ENCODE results near the gene ZFY.

The ZFY gene

DNA sequence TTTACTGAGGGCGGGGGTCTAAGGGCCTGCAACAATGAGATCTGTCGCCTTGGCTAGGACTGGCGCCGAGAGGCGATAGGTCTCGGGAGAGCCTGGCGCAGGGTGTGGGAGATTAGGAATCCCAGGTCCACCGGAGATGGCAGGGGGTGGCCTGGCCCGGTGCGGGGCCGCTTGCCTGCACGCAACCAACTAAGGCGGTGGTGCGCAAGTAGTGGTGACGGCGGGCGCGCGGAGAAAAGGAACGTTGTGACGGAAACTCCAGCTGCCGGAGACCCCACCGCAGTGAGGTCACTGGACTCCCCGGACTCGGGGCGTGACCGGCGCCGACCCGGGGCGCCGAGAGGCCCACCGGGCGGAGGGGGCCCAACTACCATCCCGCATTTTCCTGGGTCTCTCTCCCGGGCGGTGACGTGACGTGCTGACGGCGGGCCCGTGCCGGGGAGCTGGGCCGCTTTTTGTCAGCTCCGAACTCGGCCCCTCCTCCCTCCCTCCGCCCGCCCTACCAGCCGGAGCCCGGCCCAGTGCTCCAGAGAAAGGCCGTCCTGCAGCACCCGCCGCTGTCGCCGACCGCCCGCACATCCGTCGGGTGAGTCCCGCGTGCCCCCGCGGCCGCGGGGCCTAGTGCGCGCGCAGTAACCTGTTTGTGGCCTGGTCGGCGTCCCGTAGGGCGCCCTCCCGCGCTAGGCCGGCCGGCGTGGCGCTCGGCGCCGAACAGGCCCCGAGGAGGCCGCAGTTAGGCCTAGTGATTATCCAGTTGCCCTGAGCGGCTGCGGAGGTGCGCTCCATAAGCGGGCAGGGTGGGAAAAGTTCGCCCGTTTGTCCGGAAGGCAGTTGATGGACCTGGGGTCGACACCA, at the start of gene ZFY:
Gene ZFY, plus strand, starts transcription at position 521 of the 855 bp plus-strand sequence. CDS start 18,556 bp downstream, outside the sequence.
- DNase-seq = peak; percentile 77
- in situ Hi-C loops (cut with MboI; ENCODE audit: low pct_unique_long_range_greater_than_20kb, low sequenced_read_pairs) = no loop called here

DNA sequence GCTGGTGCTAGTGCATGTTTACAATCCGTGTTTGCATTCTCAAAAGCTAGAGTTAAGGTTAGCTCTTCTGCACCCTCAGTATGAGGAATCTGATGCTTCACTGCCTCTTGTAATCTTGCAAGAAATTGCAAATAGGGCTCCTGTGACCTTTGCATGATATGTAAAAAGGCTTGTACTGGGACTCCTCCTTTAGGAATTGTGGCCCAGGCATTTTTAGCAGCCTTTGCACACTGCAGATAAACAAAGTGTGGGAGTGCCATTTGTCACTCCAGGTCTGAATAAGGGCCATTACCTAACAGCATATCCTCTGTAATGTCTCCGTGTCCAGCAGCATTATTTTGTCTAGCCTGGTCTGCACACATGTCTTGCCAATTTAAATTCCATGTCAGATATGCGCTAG, 49.3 kb upstream of the ZFY start:
- in situ Hi-C loops (cut with MboI; ENCODE audit: low pct_unique_long_range_greater_than_20kb, low sequenced_read_pairs) = no loop called here
- DNase-seq = no peak

DNA sequence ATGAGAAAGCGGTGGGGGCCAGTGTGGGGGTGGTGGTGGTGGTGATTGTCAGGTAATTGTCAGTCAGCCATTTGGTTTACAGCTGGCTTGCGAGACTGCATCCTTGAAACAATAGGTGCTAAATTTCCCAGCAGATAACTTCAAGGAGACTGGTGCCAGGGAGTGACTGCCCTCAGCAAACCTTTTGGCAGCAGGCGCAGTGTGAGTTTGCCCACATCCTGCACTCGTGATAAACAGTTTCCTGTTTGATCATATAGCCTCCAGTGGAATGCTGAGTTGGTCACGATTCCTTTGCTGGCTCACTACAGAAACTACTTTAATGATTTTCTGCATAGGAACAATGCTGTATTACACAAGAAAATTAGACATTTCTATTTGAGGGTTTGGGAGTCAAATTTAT, 47.8 kb upstream of the ZFY start:
- peak; percentile 80 for DNase-seq
- in situ Hi-C loops (cut with MboI; ENCODE audit: low pct_unique_long_range_greater_than_20kb, low sequenced_read_pairs) = no loop called here

DNA sequence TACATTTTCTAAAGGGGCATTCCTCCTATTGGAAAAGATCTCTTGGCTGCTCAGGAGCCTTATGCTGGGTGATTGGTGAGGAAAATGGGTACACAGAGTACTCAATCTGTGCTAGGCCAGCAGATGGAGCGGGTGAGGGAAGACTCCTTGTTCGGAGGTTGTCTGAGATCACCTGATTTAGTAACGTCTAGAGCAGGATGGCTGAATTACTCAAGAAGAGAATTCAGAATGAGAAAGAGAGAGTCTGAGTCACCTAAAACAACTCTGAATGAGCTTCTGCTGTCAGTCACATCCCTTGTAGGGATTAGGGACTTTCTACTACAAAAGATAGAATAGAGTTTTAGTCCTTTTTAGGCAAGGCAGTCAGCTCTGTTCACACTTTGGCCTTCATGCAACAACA, 47.2 kb upstream of the ZFY start:
- peak; percentile 49 for DNase-seq
- in situ Hi-C loops (cut with MboI; ENCODE audit: low pct_unique_long_range_greater_than_20kb, low sequenced_read_pairs) = no loop called here

DNA sequence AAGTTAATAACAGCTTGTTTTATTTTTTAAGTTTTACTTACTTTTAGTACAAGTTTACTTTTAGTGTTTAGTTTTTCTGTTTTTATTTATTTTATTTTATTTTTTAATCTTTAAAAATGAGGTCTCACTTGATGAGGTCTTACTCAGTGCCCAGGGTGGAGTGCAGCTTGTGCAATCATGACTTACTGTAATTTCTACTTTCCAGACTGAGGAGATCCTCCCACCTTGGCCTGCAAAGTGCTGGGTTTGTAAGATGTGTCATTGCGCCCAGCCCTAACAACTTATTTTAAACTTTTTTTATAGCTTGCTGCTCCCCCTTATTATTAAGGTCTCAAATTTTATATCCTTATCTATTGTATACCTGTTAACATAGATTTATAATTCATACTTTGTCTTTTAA, 41.7 kb upstream of the ZFY start:
- DNase-seq = no peak
- in situ Hi-C loops (cut with MboI; ENCODE audit: low pct_unique_long_range_greater_than_20kb, low sequenced_read_pairs) = no loop called here

DNA sequence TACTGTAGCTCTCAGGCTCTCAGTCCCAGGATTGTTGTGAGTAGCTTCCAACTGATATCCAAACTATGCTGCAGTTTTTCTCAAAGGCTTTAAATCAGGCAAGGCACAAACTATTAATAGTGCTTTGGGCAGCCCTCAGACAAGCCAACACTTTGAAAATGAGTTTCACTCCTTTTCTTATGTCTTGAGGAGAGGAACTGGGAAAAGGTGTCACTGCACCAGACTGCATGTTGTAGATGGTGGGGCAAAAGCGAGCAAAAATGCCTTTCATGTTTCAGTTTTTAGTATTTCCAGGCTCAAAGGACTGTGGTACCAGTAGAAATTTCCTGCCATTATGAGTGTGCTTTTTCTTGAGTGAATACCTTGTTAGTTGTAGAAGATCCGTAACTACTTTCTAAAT, 39.1 kb upstream of the ZFY start:
- DNase-seq = no peak
- in situ Hi-C loops (cut with MboI; ENCODE audit: low pct_unique_long_range_greater_than_20kb, low sequenced_read_pairs) = no loop called here

DNA sequence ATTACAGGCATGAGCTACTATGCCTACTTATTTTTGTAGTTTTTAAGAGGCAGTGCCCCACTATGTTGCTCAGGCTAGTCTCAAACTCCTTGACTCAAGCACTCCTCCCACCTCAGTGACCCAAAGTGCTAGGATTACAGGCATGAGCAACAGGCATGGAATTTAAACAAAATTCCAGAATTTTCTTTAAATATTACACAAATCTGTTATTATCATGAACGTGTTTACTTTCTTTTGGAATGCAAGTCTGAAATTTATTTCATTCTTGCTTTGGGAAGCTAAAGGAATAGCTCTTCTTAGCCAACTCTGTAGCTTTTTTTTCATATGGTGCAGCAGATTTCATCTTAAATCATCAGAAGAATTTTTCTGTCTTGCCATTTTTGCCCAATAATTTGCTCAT, 27.8 kb upstream of the ZFY start:
- DNase-seq = no peak
- in situ Hi-C loops (cut with MboI; ENCODE audit: low pct_unique_long_range_greater_than_20kb, low sequenced_read_pairs) = no loop called here

DNA sequence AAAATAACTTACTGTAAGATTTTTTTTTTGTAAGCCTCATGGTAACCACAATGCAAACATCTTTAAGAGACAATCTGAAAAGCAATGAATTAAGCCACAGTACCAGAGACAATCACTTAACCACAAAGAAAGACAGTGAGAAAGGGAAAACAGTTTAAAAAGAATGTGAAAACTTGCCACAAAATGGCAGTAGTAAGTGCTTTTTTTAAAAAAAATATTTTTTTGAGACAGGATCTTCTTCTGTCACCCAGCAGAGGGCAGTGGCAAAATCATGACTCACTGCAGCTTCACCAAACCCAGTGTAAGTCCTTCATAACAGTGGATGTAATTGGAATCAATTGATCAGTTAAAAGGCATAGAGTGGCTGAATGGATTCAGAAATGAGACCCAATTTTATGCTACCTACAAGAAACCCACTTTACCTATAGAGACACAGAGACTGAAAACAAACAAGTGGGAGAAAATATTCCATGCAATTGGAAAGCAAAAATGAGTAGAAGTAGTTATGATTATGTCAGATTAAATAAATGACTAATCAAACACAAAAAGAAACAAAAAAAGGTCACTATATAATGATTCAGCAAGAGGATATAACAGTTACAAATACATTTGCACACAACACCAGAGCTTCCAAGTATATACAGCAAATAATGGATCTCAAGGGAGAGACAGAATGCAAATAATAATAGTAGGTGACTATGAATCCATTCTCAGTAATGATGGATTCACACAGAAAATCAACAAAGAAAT, 21.9 kb upstream of the ZFY start:
- DNase-seq = peak; percentile 73
- in situ Hi-C loops (cut with MboI; ENCODE audit: low pct_unique_long_range_greater_than_20kb, low sequenced_read_pairs) = no loop called here

DNA sequence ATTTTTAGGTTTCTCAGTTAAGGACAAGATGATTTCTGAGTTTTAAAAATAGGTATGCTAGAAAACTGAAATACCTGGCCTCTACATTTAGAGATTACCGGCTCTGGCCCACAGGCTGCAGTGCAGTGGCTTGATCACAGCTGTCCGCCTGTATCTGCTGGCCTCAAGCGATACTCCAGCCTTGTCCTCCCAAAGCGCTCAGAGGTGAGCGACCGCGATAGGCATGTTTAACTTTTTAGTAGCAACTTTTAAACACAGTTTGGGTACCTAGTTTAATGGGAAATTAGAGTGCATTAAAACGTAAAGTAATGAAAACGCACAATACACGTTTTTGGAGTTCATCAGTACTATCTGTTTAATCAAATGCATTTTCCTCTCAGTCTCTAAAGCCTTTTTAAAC, 1.1 kb upstream of the ZFY start:
- DNase-seq = peak; percentile 18

DNA sequence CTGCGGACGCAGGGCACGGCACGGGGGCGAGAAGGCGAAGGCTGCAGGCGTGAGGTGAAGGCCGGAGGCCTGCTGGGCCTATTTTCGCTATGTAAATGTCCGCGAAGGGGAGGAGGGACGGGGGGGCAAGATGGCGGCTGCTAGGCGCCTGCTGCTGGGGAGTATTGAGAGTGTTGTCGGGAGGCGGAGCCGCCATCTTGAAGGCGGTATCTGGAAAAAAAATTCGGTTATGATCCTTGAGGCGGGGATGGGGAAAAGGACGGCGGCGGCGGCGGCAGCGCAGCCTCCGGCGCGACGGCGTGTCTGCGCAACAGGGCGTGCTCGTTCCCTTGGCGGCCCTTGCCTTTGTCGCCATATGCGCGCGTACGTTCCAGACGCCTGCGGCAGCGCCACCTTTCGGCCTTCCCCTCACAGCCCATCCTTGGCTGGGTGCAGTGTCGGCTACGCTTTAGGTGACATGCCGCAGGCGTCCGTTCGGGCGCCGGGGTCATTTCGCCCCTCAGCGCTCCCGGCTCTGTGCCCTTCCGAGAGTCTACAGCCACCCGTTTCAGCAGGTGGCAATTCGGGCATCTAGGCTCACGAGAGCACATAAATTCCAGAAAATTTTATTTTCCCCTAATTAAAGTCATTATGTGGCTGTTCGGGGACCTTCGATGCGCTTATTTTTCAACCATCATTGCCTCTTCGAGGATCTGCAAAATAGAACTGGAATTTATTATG, 695 bp downstream of the ZFY start:
- peak; percentile 98 for DNase-seq
- in situ Hi-C loops (cut with MboI; ENCODE audit: low pct_unique_long_range_greater_than_20kb, low sequenced_read_pairs) = no loop called here

More for the DNA sequence above, 1.1 kb upstream of the ZFY start:
- in situ Hi-C loops (cut with MboI; ENCODE audit: low pct_unique_long_range_greater_than_20kb, low sequenced_read_pairs) = no loop called here

DNA sequence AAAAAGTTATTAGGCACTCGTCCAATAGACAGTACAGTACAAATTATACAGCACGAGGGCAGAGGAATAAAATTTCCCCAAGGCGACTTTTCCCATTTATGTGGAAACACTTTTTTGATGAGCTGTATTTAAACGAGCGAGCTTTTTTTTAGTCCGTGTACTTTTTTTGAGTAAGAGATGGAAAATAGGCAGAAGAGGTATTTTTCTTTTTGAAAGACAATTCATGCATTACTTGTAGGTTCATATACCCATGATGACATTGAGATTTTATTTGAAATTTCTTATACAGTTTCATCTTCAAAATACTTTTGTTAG, 1.2 kb downstream of the ZFY start:
- in situ Hi-C loops (cut with MboI; ENCODE audit: low pct_unique_long_range_greater_than_20kb, low sequenced_read_pairs) = no loop called here

DNA sequence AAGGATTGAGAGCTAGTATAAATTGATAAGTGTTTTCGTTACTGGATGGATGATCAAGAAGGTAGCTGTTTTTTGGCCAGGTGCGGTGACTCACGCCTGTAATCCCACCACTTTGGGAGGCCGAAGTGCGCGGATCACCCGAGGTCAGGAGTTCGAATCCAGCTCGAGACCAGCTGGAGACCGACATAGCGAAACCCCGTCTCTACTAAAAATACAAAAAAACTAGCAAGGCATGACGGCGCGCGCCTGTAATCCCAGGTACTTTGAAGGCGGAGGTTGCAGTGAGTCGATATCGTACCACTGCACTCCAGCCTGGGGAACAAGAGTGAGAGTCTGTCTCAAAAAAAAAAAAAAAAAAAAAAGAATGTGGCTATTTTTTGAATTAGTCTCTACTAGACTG, 2.0 kb downstream of the ZFY start:
- in situ Hi-C loops (cut with MboI; ENCODE audit: low pct_unique_long_range_greater_than_20kb, low sequenced_read_pairs) = no loop called here

More for the DNA sequence above, 1.2 kb downstream of the ZFY start:
- DNase-seq = no peak

DNA sequence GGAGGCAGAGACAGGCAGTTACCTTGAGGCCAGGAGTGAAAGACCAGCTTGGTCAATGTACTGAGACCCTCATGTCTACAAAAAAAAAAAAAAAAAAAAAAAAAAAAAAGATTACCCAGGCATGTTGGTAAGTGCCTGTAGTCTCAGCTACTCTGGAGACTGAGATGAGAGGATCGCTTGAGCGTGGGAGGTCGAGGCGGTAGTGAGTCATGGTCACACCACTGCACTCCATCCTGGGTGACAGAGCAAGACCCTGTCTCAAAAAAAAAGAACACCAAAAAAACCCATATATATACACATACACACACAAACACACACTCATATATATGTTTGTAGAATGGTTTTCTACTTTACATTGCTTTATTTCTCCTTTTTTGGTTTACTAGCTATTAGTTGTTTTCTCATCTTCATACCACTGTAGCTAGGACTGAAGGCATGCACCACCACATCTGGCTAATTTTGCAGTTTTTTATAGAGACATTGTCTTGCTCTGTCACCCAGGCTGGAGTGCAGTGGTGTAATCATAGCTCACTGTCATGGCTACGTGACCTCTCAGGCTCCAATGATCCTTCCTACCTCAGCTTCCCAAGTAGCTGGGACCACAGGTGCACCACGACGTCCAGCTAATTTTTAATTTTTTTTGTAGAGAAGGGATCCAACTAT, 14.5 kb downstream of the ZFY start:
- in situ Hi-C loops (cut with MboI; ENCODE audit: low pct_unique_long_range_greater_than_20kb, low sequenced_read_pairs) = no loop called here
- no peak for DNase-seq

More for the DNA sequence above, 2.0 kb downstream of the ZFY start:
- DNase-seq = no peak

DNA sequence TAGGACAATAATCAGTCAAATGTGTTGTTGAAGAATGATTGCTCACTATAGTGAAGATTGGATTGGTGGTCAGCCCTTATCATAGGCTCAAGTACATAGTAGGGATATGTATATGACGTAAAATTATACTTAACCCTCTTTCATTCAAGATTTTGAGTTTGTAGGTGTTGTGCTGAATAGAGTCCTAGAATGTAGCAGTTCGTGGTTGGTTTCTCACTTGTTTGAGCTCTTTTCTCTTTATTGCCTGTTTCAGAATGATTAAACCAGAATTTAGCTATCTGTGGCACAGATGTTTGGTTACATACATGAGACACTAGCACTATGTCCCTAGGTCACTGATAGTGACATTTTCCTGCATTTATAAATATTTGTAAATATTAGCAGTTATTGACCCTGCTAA, 15.5 kb downstream of the ZFY start:
- DNase-seq = no peak
- in situ Hi-C loops (cut with MboI; ENCODE audit: low pct_unique_long_range_greater_than_20kb, low sequenced_read_pairs) = no loop called here

DNA sequence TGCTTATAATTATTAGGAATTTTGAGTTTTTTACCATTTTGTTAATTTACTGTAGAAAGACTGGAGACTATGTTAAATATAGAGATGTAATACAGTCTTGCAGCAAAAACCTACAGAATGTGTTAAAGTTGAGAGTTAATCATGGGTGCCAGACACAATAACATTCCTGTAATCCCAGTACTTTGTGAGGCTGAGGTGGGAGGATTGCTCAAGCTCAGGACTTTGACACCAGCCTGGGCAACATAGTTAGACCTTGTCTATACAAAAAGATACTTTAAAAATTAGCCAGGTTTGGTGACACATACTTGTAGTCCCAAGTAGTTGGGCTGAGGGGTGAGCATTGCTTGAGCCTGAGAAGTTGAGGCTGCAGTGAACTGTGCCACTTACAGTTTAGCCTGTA, 17.7 kb downstream of the ZFY start:
- no peak for DNase-seq
- in situ Hi-C loops (cut with MboI; ENCODE audit: low pct_unique_long_range_greater_than_20kb, low sequenced_read_pairs) = no loop called here

DNA sequence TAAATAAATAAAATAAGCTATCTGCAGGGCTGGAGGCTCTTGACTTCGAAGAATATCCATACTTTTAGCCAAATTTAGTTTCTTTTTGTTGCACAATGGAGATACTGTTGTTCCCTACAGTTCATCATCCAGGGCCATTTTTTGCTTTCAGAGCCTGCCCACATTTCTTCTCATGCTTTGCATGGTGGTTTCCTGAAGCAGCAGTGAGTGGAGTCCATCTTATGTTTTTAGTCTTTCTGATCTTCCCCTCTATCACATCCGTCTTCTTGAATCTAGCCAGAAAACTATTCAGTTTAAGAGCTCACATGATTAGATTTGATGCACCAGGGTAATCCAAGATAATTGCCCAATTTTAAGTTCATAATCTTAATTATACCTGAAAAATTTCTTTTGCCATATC, 19.6 kb downstream of the ZFY start:
- in situ Hi-C loops (cut with MboI; ENCODE audit: low pct_unique_long_range_greater_than_20kb, low sequenced_read_pairs) = no loop called here

DNA sequence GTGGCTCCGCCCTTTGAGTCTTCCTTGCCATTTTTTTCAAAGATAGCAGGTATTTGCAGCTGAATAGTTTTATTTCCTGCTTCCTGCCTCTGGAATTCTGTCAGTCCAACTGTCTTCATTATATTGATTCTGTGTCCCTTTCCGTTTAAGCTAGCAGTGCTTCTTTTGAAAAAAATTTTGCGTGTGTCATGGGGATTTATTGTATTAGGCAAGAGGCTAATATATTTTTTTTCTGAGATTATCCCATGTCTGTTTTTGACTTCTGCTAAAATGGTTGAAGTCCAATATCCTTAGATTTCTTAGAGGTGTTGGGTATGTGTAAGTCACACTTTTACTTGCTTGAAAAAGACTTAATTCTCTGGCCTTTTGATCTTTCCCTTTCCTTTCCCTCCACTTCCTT, 20.4 kb downstream of the ZFY start:
- no peak for DNase-seq
- in situ Hi-C loops (cut with MboI; ENCODE audit: low pct_unique_long_range_greater_than_20kb, low sequenced_read_pairs) = no loop called here

More for the DNA sequence above, 19.6 kb downstream of the ZFY start:
- DNase-seq = no peak

DNA sequence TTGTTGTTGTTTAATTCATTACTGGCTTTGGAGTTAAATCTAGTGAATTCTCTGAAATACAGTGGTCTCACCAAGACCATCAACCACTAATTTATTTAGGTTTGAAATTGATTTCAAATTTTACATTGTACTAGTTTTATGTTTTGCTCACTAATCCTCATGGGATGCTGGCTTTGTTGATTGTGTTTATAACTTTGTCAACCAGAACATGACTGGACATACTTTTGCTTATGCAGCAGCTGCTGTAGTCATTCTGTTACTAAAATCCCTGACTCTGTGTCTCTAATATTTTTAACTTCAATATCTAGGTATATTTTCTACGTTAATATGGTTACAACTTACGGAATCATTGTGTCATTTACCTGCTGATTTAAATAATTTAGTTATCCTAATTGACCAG, 26.9 kb downstream of the ZFY start:
- no peak for DNase-seq
- in situ Hi-C loops (cut with MboI; ENCODE audit: low pct_unique_long_range_greater_than_20kb, low sequenced_read_pairs) = no loop called here

DNA sequence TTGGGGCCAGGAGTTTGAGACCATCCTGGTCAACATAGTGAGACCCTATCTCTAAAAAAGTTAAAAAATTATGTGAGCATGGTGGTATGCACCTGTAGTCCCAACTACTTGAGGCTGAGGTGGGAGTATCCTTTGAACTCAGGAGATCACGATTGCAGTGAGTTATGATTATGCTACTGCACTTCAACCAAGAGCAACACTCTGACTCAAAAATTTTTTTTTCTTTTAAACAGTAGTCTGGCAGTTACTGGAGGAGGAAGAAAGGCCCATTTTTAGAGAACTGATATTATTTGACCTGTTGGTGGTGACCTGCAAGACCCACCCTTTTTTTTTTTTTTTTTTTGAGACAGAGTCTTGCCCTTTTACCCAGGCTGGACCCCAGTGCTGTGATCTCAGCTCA, 29.6 kb downstream of the ZFY start:
- in situ Hi-C loops (cut with MboI; ENCODE audit: low pct_unique_long_range_greater_than_20kb, low sequenced_read_pairs) = no loop called here
- DNase-seq = no peak

DNA sequence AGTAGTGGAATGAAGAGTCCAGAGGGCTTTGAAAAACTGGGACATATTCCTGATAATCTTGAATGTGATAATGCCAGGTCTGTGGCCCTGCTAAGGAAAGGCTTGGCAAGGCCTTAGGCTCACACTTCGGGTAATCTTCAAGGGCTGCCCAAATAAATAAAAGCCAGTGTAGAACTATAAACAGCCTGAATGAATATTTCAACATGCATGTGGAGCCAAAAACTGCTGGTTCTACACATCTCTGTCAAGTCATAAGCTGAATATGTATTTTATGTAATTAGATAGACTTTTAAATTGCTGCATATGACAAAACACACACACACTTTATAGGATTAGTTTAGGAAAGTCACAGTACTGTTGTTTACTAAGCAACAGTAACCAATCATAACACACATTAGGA, 30.4 kb downstream of the ZFY start:
- no peak for DNase-seq
- in situ Hi-C loops (cut with MboI; ENCODE audit: low pct_unique_long_range_greater_than_20kb, low sequenced_read_pairs) = no loop called here
